ENCODE measurements around the gene ZBTB17. TPM values are rescaled to one million over a fixed set of nuclear protein-coding genes. Genes with fewer than 3 reads are reported as not detected.

Gene ZBTB17
- total and polyA plus RNA-seq, 2 of the 8 experiments (the other 6 are each of a cell fraction or from before 2014, with no cell fraction given), result 24.7 to 36.2 TPM

GRCh38 chr1:15968172-15968571, 7.7 kb downstream of the ZBTB17 start:
- Histone ChIP-seq H3K27me3 (replicated peaks in 1 of 4; ENCODE audit: control insufficient read depth in 3 of 4, extremely low read depth in 1 of 4, insufficient read depth in 3 of 4, low read length in 3 of 4) (no peaks in the 10 kb centered on the region), H3K4me3 (ENCODE audit: extremely low read depth in 1 of 4, insufficient read depth in 2 of 4, low read depth in 3 of 4, low read length in 4 of 4) (no peak overlapping the region), H3K36me3 (ENCODE audit: control insufficient read depth in 2 of 4, insufficient read depth in 4 of 4, low read length in 3 of 4) (peaks cover 0 to 16% (median 8%) of the 10 kb centered on the region in 4 experiments; a peak in 6 of 8 replicates), H3K9ac (replicated peaks in 1 of 4; ENCODE audit: extremely low read depth in 1 of 4, low read depth in 3 of 4, low read length in 3 of 4) (no peak overlapping the region), H3K79me2 (ENCODE audit: control insufficient read depth in 1 of 2, insufficient read depth in 2 of 2, low read length in 2 of 2) (peaks cover 0 to 5% of the 10 kb centered on the region in 2 experiments; a peak in 2 of 4 replicates), H2AFZ (ENCODE audit: low read length) (no peak overlapping the region), H4K8ac (ENCODE audit: extremely low read depth, insufficient read depth, low read length) (no peak overlapping the region), H2BK20ac (ENCODE audit: low read length) (no peak overlapping the region), H3K56ac (replicated peaks; ENCODE audit: insufficient read length, low read depth, low read length) (no peak overlapping the region), H4K91ac (replicated peaks; ENCODE audit: insufficient read length, low read length) (no peak overlapping the region), H3K27ac (ENCODE audit: low read depth, low read length) (no peak overlapping the region), H2BK5ac (ENCODE audit: low read depth, low read length) (no peak overlapping the region), H3K79me1 (ENCODE audit: low read depth, low read length) (peaks cover 4% of the 10 kb centered on the region), H3K18ac (ENCODE audit: extremely low read depth, low read length) (no peak overlapping the region), H4K20me1 (replicated peaks in 1 of 2; ENCODE audit: control insufficient read depth in 1 of 2, insufficient read depth in 2 of 2, low read length in 2 of 2) (peaks cover 0 to 2% of the 10 kb centered on the region in 2 experiments), H3K4ac (replicated peaks; ENCODE audit: insufficient read length, low read depth, low read length) (no peak overlapping the region), H3K23ac (ENCODE audit: insufficient read length) (no peak overlapping the region), H2BK12ac (ENCODE audit: low read depth, low read length) (no peak overlapping the region), H3K23me2 (ENCODE audit: low read depth, low read length) (no peaks in the 10 kb centered on the region), H3K4me2 (ENCODE audit: insufficient read depth in 1 of 2, low read depth in 2 of 2, low read length in 2 of 2) (no peak overlapping the region), H2BK120ac (replicated peaks; ENCODE audit: low read depth, low read length) (no peak overlapping the region), H2BK15ac (ENCODE audit: low read length) (no peak overlapping the region), H3K9me3 (ENCODE audit: insufficient read depth in 2 of 2, low read depth in 1 of 2, low read length in 1 of 2) (peaks cover 12 to 13% of the 10 kb centered on the region in 2 experiments), H3K4me1 (replicated peaks in 1 of 4; ENCODE audit: control insufficient read depth in 3 of 4, insufficient read depth in 4 of 4, low read length in 3 of 4) (no peaks in the 10 kb centered on the region), H2AK5ac (ENCODE audit: low read depth, low read length) (no peak overlapping the region), H3K14ac (ENCODE audit: insufficient read length) (no peak overlapping the region), H4K5ac (ENCODE audit: insufficient read length, low read depth, low read length) (no peak overlapping the region)
- ChIA-PET CTCF (ENCODE audit: partially characterized antibody) (interaction anchor here (1.3 to 3.2 kb wide), 2 partner anchors 11 to 36 kb away, joined by 3 to 15 read pairs; no protein-coding TSS in a partner anchor), POLR2A (ENCODE audit: partially characterized antibody) (no interaction called here)
- FAIRE-seq, result no peak
- no peak for DNase-seq (ENCODE audit: low read depth in 1 of 2, low spot score in 2 of 2)
- 97% methylated on average over 5 of the region's 5 CpGs; no CpG with 5 or more reads in 1 of the 2 experiments for WGBS, 2 experiments (ENCODE audit: extremely low coverage in 1 of 2, insufficient coverage in 1 of 2, insufficient read length in 1 of 2, insufficient replicate concordance in 2 of 2, low coverage in 1 of 2, low lambda C conversion rate in 2 of 2, missing lambda C conversion rate in 1 of 2)
- TF ChIP-seq POLR2AphosphoS5 (IDR thresholded peaks at IDR 0.05; ENCODE audit: low read depth, low read length), result no peak
- no peak for TF ChIP-seq HDAC2 (IDR thresholded peaks at IDR 0.05; ENCODE audit: borderline replicate concordance in 1 of 2, low read depth in 2 of 2, low read length in 2 of 2)
- no peak for TF ChIP-seq CEBPB (IDR thresholded peaks at IDR 0.05; ENCODE audit: low read depth, low read length)
- TF ChIP-seq NRF1 (IDR thresholded peaks at IDR 0.05; ENCODE audit: low read depth, low read length), result no peak
- TF ChIP-seq RBBP5 (IDR thresholded peaks at IDR 0.05; ENCODE audit: borderline replicate concordance, low read depth, low read length), result no peak
- no peak for TF ChIP-seq FOSL1 (IDR thresholded peaks at IDR 0.05; ENCODE audit: insufficient read depth, low read depth, low read length)
- TF ChIP-seq PHF8 (conservative IDR thresholded peaks at IDR 0.05; ENCODE audit: low read depth, low read length), result no peak
- TF ChIP-seq ZNF274 (IDR thresholded peaks at IDR 0.05; ENCODE audit: borderline replicate concordance, extremely low read depth, low read length), result no peak
- no peak for TF ChIP-seq POU5F1 (IDR thresholded peaks at IDR 0.05; ENCODE audit: low read depth, low read length)
- no peak for TF ChIP-seq SP2 (IDR thresholded peaks at IDR 0.05; ENCODE audit: low read length)
- TF ChIP-seq POLR2A (IDR thresholded peaks at IDR 0.05; ENCODE audit: control extremely low read depth in 1 of 2, low read depth in 2 of 2, low read length in 2 of 2), result no peak
- TF ChIP-seq ATF3 (IDR thresholded peaks at IDR 0.05; ENCODE audit: insufficient read depth, low read depth, low read length), result no peak

Measured in H1 (cell line).